GM12878 (cell line): Measurements from ENCODE around the gene CATSPER3. TPM values are rescaled to one million over a fixed set of nuclear protein-coding genes. Genes with fewer than 3 reads are reported as not detected.

Experiments used
- ATAC-seq: fragments of 200-7000 bp; cut with Tn5 transposase; 3 replicates; pipeline ENCODE4 v1.9.1; 2020; ENCODE audit warnings: mild to moderate bottlenecking, moderate library complexity
- BruUV-seq: library from RNA; stranded (reverse); fragments of 400-500 nt; replicated peaks from 2 replicates; lab custom pipeline; 2021; lab: Mats Ljungman, UMichigan
- CTCF ChIA-PET: fragments of 300-600 bp; sonication (Branson Sonifier 250); formaldehyde crosslinking; extraction: SDS; loops from one replicate; lab custom pipeline; 2021; ENCODE audit warnings: inconsistent platforms; lab: Yijun Ruan, JAX
- POLR2A ChIA-PET: fragments of 350-600 bp; formaldehyde crosslinking; extraction: SDS; loops from one replicate; lab custom pipeline; 2021; ENCODE audit warnings: inconsistent platforms; lab: Charles Lee
- RAD21 ChIA-PET: fragments of 300-600 bp; sonication (Branson Sonifier 250); formaldehyde crosslinking; loops from one replicate; lab custom pipeline; 2023; ENCODE audit warnings: antibody characterized with exemption; ENCODE audit not compliant: unreplicated experiment; lab: Charles Lee
- SMC1A ChIA-PET: fragments of 300-600 bp; sonication (Branson Sonifier 250); formaldehyde crosslinking; loops from one replicate; lab custom pipeline; 2023; ENCODE audit not compliant: unreplicated experiment, uncharacterized antibody; lab: Charles Lee
- DNase-seq: peaks from one replicate; pipeline ENCODE4 v3.0.0-alpha.2; 2011; ENCODE audit warnings: low read depth, low spot score
- FAIRE-seq: peaks from 3 replicates; lab custom pipeline; 2011; peaks lifted over from hg19 to GRCh38; lab: Jason Lieb, UNC
- H2AFZ ChIP-seq: 2 replicates; pipeline ENCODE4 v1.6.0; 2011; ENCODE audit warnings: low read depth, low read length, control low read depth; ENCODE audit not compliant: control insufficient read depth
- H3K27ac ChIP-seq: 2 replicates; pipeline ENCODE4 v1.5.1; 2011; ENCODE audit warnings: control low read depth; ENCODE audit not compliant: control insufficient read depth, insufficient read depth
- H3K27me3 ChIP-seq, 2 experiments: replicated peaks in 1 of 2; 2 replicates each; pipeline versions ENCODE4 v1.6.0 to v1.6.1; 2011; ENCODE audit warnings: low read length in 1 of 2; ENCODE audit not compliant: control insufficient read depth in 2 of 2, insufficient read depth in 2 of 2
- H3K36me3 ChIP-seq, 2 experiments: 2 replicates each; pipeline ENCODE4 v1.5.1; 2011; ENCODE audit warnings: low read length in 1 of 2; ENCODE audit not compliant: control insufficient read depth in 2 of 2, insufficient read depth in 2 of 2
- H3K4me1 ChIP-seq: 2 replicates; pipeline ENCODE4 v1.6.1; 2011; ENCODE audit warnings: mild to moderate bottlenecking, low read length, moderate library complexity, mixed read lengths; ENCODE audit not compliant: control insufficient read depth, insufficient read depth
- H3K4me2 ChIP-seq: 2 replicates; pipeline ENCODE4 v1.6.0; 2011; ENCODE audit warnings: control low read depth; ENCODE audit not compliant: control insufficient read depth, insufficient read depth
- H3K4me3 ChIP-seq: fragments of 200-600 bp; sonication (generic); 2 replicates; pipeline ENCODE4 v1.5.1; 2016
- H3K79me2 ChIP-seq: 2 replicates; pipeline ENCODE4 v1.6.0; 2011; ENCODE audit warnings: low read length; ENCODE audit not compliant: control insufficient read depth, insufficient read depth
- H3K9ac ChIP-seq: 2 replicates; pipeline ENCODE4 v1.8.0; 2011; ENCODE audit warnings: low read length, control low read depth, mixed read lengths; ENCODE audit not compliant: control insufficient read depth, insufficient read depth
- H3K9me3 ChIP-seq: replicated peaks from 3 replicates; pipeline ENCODE4 v1.5.1; 2011; ENCODE audit warnings: mild to moderate bottlenecking, low read length; ENCODE audit not compliant: control insufficient read depth, insufficient read depth
- H4K20me1 ChIP-seq: 2 replicates; pipeline ENCODE4 v1.6.0; 2011; ENCODE audit not compliant: control insufficient read depth, insufficient read depth
- ELK1 ChIP-seq: IDR thresholded peaks from 2 replicates; pipeline ENCODE4 v1.6.1; 2012; ENCODE audit warnings: low read depth, low read length, improper control_type of control experiment
- EZH2 ChIP-seq: IDR thresholded peaks from 2 replicates; pipeline ENCODE4 v1.6.1; 2012; ENCODE audit warnings: low read depth, mild to moderate bottlenecking, control low read depth, inconsistent platforms, low read length, borderline replicate concordance; ENCODE audit not compliant: control insufficient read depth
- RAD21 ChIP-seq: IDR thresholded peaks from 2 replicates; pipeline ENCODE4 v1.6.1; 2011; ENCODE audit warnings: mild to moderate bottlenecking, low read depth, low read length, moderate library complexity; ENCODE audit not compliant: insufficient read depth
- WGBS: methylation state at CpG from one replicate; pipeline ENCODE4 v1.1.6; 2016; ENCODE audit warnings: low lambda C conversion rate; ENCODE audit not compliant: insufficient replicate concordance, insufficient coverage; ENCODE audit errors: missing lambda C conversion rate; 5-methylcytosine and 5-hydroxymethylcytosine counted together
- in situ Hi-C: fragments of 300-500 bp; cut with MboI; formaldehyde crosslinking; loops from 9 replicates; pipeline ENCODE4 v1.14.3; 2018; ENCODE audit warnings: mixed read lengths
- intact Hi-C: fragments of 100-400 bp; cut with micrococcal nuclease; formaldehyde crosslinking; loops from one replicate; pipeline ENCODE4 v1.14.2; 2022; ENCODE audit not compliant: unreplicated experiment
- polyA plus RNA-seq, 11 experiments: library from polyadenylated mRNA; depleted of rRNA in 4 of 11; unstranded in 6 of 11; stranded (reverse) in 5 of 11; fragments of >200 nt; fragmentation: Nextera tagmentation in 4 of 11; fragmentation: Illumina TruSeq in 1 of 11; extraction: Ambion mirVana in 4 of 11; extraction: Trizol in 1 of 11; gene quantifications; 1 replicate in 1 of 11; 2 replicates in 10 of 11; pipeline versions ENCODE4 v1.2.1 to v1.2.3, GENCODE V29; 2011 to 2016; ENCODE audit warnings: inconsistent platforms in 2 of 11, missing spikeins in 2 of 11, low read depth in 1 of 11
- total RNA-seq, 4 experiments: library from RNA; depleted of rRNA in 3 of 4; stranded (reverse); fragments of >200 nt in 3 of 4; fragmentation: Illumina TruSeq in 1 of 4; extraction: Trizol in 1 of 4; gene quantifications; 2 replicates each; pipeline versions ENCODE4 v1.2.1 to v1.2.3, GENCODE V29; 2013 to 2021

The CATSPER3 gene
- total and polyA plus RNA-seq, 10 of the 15 experiments (the other 5 are each of a cell fraction or from before 2014, with no cell fraction given), result 0.06 to 0.38 (median 0.13) TPM; not detected in 4

DNA sequence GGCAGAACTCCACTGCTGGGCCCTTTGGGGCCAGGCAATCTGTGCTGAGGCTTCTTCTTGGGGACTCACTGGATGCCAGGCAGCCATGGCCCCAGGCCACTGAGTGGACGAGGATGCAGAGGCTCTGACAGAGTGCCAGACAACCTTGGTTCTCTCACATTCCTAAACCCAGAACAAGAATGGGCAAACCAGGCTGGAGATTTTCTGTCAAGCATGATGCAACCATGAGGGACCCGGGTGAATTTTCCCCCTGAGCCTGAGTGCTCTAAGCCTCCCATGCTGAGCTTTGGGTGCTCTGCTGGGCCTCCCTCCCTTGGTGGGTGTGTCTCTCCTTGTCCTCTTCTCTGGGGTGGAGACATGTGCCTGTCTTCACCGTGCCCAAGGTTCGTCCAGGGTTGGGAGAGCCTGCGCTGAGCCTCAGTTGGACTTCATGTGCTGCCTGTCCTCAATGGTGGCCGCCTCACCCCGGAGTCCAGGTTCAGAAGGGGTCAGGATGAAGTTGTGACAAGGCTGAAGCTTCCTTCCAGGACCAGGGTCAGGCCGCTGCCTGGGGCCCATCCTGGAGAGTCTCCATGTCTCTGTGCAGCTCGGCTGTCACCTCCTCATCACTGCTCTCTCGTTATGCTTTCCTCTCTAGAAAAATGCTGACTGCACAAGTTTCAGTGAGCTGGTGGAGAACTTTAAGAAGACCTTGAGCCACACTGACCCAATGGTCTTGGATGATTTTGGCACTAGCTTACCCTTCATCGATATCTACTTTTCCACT lies 42.2 kb downstream of the CATSPER3 start (continued):
- no peak for TF ChIP-seq ELK1

GRCh38 chr5:135010502-135011354 lies 43.0 kb downstream of the CATSPER3 start:
- CTCF ChIA-PET, result no interaction called here

More at GRCh38 chr5:135010502-135011354, 43.0 kb downstream of the CATSPER3 start:
- Histone ChIP-seq H3K9ac (no peak overlapping the region), H3K4me2 (no peak overlapping the region), H3K79me2 (no peaks in the 10 kb centered on the region), H4K20me1 (no peaks in the 10 kb centered on the region), H3K27ac (no peak overlapping the region), H2AFZ (no peak overlapping the region), H3K4me3 (no peak overlapping the region), H3K27me3 (no peaks in the 10 kb centered on the region), H3K4me1 (no peaks in the 10 kb centered on the region), H3K9me3 (no peaks in the 10 kb centered on the region), H3K36me3 (no peaks in the 10 kb centered on the region)
- TF ChIP-seq RAD21 (0 out of 2 replicates have a peak, but pooled peaks have one; percentile 18), EZH2 (no peak)
- POLR2A ChIA-PET, result no interaction called here
- no peak for DNase-seq
- FAIRE-seq, result no peak
- SMC1A ChIA-PET, result no interaction called here
- RAD21 ChIA-PET, result no interaction called here
- no TSS peak for BruUV-seq
- in situ Hi-C loops, result no loop called here
- WGBS, result 24% methylated on average over 3 of the region's 3 CpGs
- ATAC-seq, result no peak
- intact Hi-C loops, result no loop called here
